Measurements from ENCODE around the gene GBX2. TPM values are rescaled to one million over a fixed set of nuclear protein-coding genes. Genes with fewer than 3 reads are reported as not detected.

Gene GBX2
- total RNA-seq, 1 experiment from 2014 or later: 0.31 TPM

DNA sequence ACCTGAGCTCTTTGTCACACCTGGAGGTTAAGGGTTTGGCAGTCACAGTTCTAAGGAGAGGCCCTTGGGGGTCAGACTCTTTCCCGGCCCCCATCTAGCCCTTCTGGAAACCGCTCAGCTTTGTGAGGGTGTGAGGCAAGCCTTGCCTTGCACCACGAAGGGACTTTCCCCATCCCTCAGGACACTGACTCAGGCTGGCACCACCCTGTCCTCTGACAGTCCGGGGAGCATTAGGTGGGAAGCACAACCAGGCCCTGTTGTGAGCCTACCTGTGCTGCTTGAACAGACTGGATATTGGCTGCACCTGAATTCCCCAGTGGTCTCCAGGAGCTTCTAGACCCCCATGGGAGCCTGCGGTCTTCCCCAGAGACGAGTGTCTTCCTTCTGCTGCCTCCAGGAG, 47.0 kb upstream of the GBX2 start:
- no peak overlapping the region for H3K4me2 ChIP-seq (ENCODE audit: insufficient read depth, insufficient read length, low read length)
- H3K36me3 Mint-ChIP-seq (ENCODE audit: insufficient read depth in 1 of 3, low read depth in 3 of 3): no peaks in the 10 kb centered on the region
- H2BK12ac ChIP-seq (ENCODE audit: insufficient read length, low read depth, low read length): no peak overlapping the region
- no peak overlapping the region for H3K4me3 Mint-ChIP-seq
- H3K79me2 ChIP-seq (ENCODE audit: insufficient read depth, low read length): no peaks in the 10 kb centered on the region
- no peak overlapping the region for H3K9ac ChIP-seq (ENCODE audit: extremely low read depth, insufficient read length, low read length)
- no peak overlapping the region for H4K91ac ChIP-seq (ENCODE audit: insufficient read length, low read depth, low read length)
- no peak overlapping the region for H4K8ac ChIP-seq (replicated peaks; ENCODE audit: insufficient read length, low read depth, low read length)
- no peak overlapping the region for H2BK5ac ChIP-seq (ENCODE audit: insufficient read length, low read length)
- no peak overlapping the region for H3K56ac ChIP-seq (ENCODE audit: insufficient read length, low read depth, low read length)
- no peak overlapping the region for H2BK120ac ChIP-seq (ENCODE audit: low read depth, low read length, poor library complexity, severe bottlenecking)
- no peaks in the 10 kb centered on the region for H3K4me1 ChIP-seq (ENCODE audit: insufficient read depth, low read length)
- H3K9me3 ChIP-seq (ENCODE audit: control insufficient read depth, low read depth, low read length): no peaks in the 10 kb centered on the region
- peaks cover 13% of the 10 kb centered on the region for H3K27me3 Mint-ChIP-seq (ENCODE audit: low read depth)
- H3K9me3 Mint-ChIP-seq: no peaks in the 10 kb centered on the region
- H3K4me1 Mint-ChIP-seq: peaks cover under 1 to 5% of the 10 kb centered on the region in 2 experiments; a peak in 3 of 4 replicates
- no peak overlapping the region for H3K27ac Mint-ChIP-seq
- no peaks in the 10 kb centered on the region for H4K20me1 ChIP-seq (ENCODE audit: control insufficient read depth, insufficient read depth, insufficient read length)
- H3K27ac ChIP-seq (ENCODE audit: insufficient read length, low read depth, low read length): no peak overlapping the region
- H3K23me2 ChIP-seq (ENCODE audit: insufficient read length, low read depth, low read length, poor library complexity, severe bottlenecking): no peaks in the 10 kb centered on the region
- no peak overlapping the region for H3K23ac ChIP-seq (ENCODE audit: insufficient read length, low read depth, low read length)
- WGBS (ENCODE audit: extremely low coverage, insufficient read length, low lambda C conversion rate): no CpG with 5 or more reads among the region's 6 CpGs
- no peaks in the 10 kb centered on the region for H3K79me1 ChIP-seq (ENCODE audit: insufficient read depth, low read depth, low read length, poor library complexity, severe bottlenecking)
- DNase-seq: peak; percentile 20
- no peak overlapping the region for H2AK5ac ChIP-seq (ENCODE audit: insufficient read length, low read length)
- TF ChIP-seq, protein P1, sequence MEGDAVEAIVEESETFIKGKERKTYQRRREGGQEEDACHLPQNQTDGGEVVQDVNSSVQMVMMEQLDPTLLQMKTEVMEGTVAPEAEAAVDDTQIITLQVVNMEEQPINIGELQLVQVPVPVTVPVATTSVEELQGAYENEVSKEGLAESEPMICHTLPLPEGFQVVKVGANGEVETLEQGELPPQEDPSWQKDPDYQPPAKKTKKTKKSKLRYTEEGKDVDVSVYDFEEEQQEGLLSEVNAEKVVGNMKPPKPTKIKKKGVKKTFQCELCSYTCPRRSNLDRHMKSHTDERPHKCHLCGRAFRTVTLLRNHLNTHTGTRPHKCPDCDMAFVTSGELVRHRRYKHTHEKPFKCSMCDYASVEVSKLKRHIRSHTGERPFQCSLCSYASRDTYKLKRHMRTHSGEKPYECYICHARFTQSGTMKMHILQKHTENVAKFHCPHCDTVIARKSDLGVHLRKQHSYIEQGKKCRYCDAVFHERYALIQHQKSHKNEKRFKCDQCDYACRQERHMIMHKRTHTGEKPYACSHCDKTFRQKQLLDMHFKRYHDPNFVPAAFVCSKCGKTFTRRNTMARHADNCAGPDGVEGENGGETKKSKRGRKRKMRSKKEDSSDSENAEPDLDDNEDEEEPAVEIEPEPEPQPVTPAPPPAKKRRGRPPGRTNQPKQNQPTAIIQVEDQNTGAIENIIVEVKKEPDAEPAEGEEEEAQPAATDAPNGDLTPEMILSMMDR (conservative IDR thresholded peaks at IDR 0.05): no peak
- no peak overlapping the region for H4K5ac ChIP-seq (ENCODE audit: insufficient read length, low read depth, low read length)
- no peak overlapping the region for H3K18ac ChIP-seq (ENCODE audit: insufficient read length, low read depth, low read length)
- no peak overlapping the region for H3K4ac ChIP-seq (ENCODE audit: low read depth, low read length)
- no peak overlapping the region for H3T11ph ChIP-seq (ENCODE audit: low read length)
- no peaks in the 10 kb centered on the region for H3K27me3 ChIP-seq (ENCODE audit: insufficient read depth, low read length)
- no peak overlapping the region for H2AFZ ChIP-seq (ENCODE audit: low read length)
- no peak overlapping the region for H3K14ac ChIP-seq (ENCODE audit: insufficient read depth, low read length)
- no peak overlapping the region for H2BK15ac ChIP-seq (ENCODE audit: low read depth, low read length)
- no peak overlapping the region for H2BK20ac ChIP-seq (ENCODE audit: low read depth, low read length, poor library complexity, severe bottlenecking)
